ENCODE results near the gene AFAP1L1.

Gene AFAP1L1

DNA sequence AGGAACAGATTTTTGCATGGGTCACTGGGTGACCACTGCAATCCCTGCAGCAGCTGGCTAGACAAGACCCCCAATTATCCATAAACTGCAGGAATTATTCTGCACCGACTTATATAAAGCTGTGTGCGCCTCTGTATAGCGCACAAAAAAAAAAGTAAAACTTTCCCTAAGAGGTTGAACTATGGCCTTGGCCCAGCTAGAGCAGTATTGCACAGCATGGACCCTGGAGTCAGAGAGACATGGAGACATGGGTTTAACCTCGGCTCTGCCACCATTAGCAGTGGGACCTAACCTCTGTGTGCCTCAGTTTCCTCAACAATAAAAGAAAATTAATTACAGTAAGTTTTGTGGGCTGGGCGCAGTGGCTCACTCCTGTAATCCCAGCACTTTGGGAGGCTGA is 56.5 kb downstream of the AFAP1L1 start:
- H4K20me1 ChIP-seq (ENCODE audit: insufficient read depth, low read length): no peaks in the 10 kb centered on the region
- no peaks in the 10 kb centered on the region for H3F3A ChIP-seq (ENCODE audit: insufficient read depth, low read length)
- no peak for DNase-seq
- H3K4me2 ChIP-seq (ENCODE audit: low read depth, low read length): no peak overlapping the region
- TF ChIP-seq EZH2phosphoT487 (IDR thresholded peaks at IDR 0.05; ENCODE audit: low read length): no peak
- no peak for TF ChIP-seq EZH2 (optimal IDR thresholded peaks at IDR 0.05; ENCODE audit: low read depth, low read length)
- no peak for TF ChIP-seq CTCF (IDR thresholded peaks at IDR 0.05; ENCODE audit: low read length)
- no peak overlapping the region for H3K9ac ChIP-seq (ENCODE audit: low read length)
- no peaks in the 10 kb centered on the region for H3K9me2 ChIP-seq (replicated peaks; ENCODE audit: insufficient read depth, low read length)
- no peaks in the 10 kb centered on the region for H3K79me2 ChIP-seq (ENCODE audit: low read length)
- no peak overlapping the region for H2AFZ ChIP-seq (ENCODE audit: low read length)
- H3K4me1 ChIP-seq (ENCODE audit: low read length): no peaks in the 10 kb centered on the region
- no peaks in the 10 kb centered on the region for H3K36me3 ChIP-seq (replicated peaks; ENCODE audit: insufficient read depth, low read length)
- H3K9me3 ChIP-seq (replicated peaks; ENCODE audit: insufficient read depth, low read length): no peaks in the 10 kb centered on the region
- H3K27ac ChIP-seq (ENCODE audit: low read length): no peak overlapping the region
- no peaks in the 10 kb centered on the region for H3K27me3 ChIP-seq (replicated peaks; ENCODE audit: insufficient read depth, low read length)
- H3K4me3 ChIP-seq (ENCODE audit: low read length): no peak overlapping the region

DNA sequence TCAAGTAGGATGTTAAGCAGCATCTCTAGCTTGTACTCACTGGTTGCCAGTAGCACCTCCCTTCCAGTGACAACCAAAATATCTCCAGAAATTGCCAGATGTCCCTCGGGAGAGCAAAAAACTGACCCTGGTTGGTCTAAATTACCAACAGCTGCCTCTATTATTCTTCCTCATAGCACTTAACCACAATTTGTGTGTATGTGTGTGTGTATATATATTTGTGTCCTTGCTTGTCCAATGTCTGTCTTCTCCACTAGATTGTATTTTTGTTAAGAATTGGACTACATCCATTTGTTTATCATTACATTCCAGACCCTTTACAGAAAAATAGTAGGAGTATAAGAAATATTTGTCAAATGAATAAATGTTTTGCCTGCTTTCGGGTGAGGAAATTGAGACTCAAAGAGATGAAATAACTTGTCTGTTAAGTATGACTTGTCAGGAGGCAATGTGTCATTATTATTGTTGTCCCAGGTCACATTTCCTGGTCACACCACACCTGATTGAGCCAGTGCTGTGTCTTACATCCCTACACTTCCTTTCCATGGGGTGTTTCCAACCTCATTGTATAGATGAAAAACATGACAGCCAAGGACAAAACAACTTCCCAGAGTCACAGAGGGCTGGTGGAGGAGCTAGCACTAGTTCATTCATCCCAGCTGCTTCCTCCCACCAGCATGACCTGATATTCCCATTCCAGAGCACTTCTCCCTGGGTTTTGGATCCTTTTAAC is 62.2 kb downstream of the AFAP1L1 start:
- H3K27ac ChIP-seq (ENCODE audit: low read length): no peak overlapping the region
- H3K4me1 ChIP-seq (ENCODE audit: low read length): no peaks in the 10 kb centered on the region
- no peaks in the 10 kb centered on the region for H3K36me3 ChIP-seq (replicated peaks; ENCODE audit: insufficient read depth, low read length)
- H3K9me2 ChIP-seq (replicated peaks; ENCODE audit: insufficient read depth, low read length): no peaks in the 10 kb centered on the region
- H3K9me3 ChIP-seq (replicated peaks; ENCODE audit: insufficient read depth, low read length): no peaks in the 10 kb centered on the region
- no peak for TF ChIP-seq CTCF (IDR thresholded peaks at IDR 0.05; ENCODE audit: low read length)
- TF ChIP-seq EZH2phosphoT487 (IDR thresholded peaks at IDR 0.05; ENCODE audit: low read length): no peak
- TF ChIP-seq EZH2 (optimal IDR thresholded peaks at IDR 0.05; ENCODE audit: low read depth, low read length): no peak
- H4K20me1 ChIP-seq (ENCODE audit: insufficient read depth, low read length): no peaks in the 10 kb centered on the region
- no peak overlapping the region for H2AFZ ChIP-seq (ENCODE audit: low read length)
- no peaks in the 10 kb centered on the region for H3K79me2 ChIP-seq (ENCODE audit: low read length)
- DNase-seq: no peak
- H3K4me3 ChIP-seq (ENCODE audit: low read length): no peak overlapping the region
- no peak overlapping the region for H3K4me2 ChIP-seq (ENCODE audit: low read depth, low read length)
- H3K9ac ChIP-seq (ENCODE audit: low read length): no peak overlapping the region
- H3F3A ChIP-seq (ENCODE audit: insufficient read depth, low read length): no peaks in the 10 kb centered on the region
- no peaks in the 10 kb centered on the region for H3K27me3 ChIP-seq (replicated peaks; ENCODE audit: insufficient read depth, low read length)

DNA sequence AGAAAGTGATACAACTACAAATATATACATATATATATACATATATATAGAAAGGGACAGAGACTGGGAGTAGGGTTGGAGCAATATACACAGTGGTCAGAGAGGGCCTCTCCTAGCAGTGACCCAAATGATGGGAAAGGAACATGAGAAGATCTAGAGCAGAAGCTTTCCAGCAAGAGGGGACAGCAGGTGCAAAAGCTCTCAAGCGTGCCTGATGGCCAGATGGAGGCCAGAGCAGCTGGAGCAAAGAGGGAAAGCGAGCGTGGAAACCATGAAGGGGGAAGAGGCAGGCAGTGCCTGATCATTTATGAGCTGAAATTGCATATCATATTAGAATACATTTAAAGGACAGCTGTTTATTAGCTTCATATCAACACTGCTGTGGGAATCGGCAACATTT is 66.1 kb downstream of the AFAP1L1 start:
- Histone ChIP-seq H3K9ac (ENCODE audit: low read length) (no peak overlapping the region), H3K36me3 (replicated peaks; ENCODE audit: insufficient read depth, low read length) (no peaks in the 10 kb centered on the region), H3K27me3 (replicated peaks; ENCODE audit: insufficient read depth, low read length) (no peaks in the 10 kb centered on the region), H3K9me3 (replicated peaks; ENCODE audit: insufficient read depth, low read length) (no peaks in the 10 kb centered on the region), H2AFZ (ENCODE audit: low read length) (no peak overlapping the region), H3K79me2 (ENCODE audit: low read length) (no peaks in the 10 kb centered on the region), H3K4me1 (ENCODE audit: low read length) (no peaks in the 10 kb centered on the region), H3K27ac (ENCODE audit: low read length) (no peak overlapping the region), H3K9me2 (replicated peaks; ENCODE audit: insufficient read depth, low read length) (no peaks in the 10 kb centered on the region), H4K20me1 (ENCODE audit: insufficient read depth, low read length) (no peaks in the 10 kb centered on the region), H3K4me2 (ENCODE audit: low read depth, low read length) (no peak overlapping the region), H3K4me3 (ENCODE audit: low read length) (no peak overlapping the region), H3F3A (ENCODE audit: insufficient read depth, low read length) (no peaks in the 10 kb centered on the region)
- no peak for TF ChIP-seq EZH2phosphoT487 (IDR thresholded peaks at IDR 0.05; ENCODE audit: low read length)
- no peak for TF ChIP-seq EZH2 (optimal IDR thresholded peaks at IDR 0.05; ENCODE audit: low read depth, low read length)
- no peak for TF ChIP-seq CTCF (IDR thresholded peaks at IDR 0.05; ENCODE audit: low read length)
- no peak for DNase-seq
